Measurements from ENCODE around the gene MT1E.

DNA sequence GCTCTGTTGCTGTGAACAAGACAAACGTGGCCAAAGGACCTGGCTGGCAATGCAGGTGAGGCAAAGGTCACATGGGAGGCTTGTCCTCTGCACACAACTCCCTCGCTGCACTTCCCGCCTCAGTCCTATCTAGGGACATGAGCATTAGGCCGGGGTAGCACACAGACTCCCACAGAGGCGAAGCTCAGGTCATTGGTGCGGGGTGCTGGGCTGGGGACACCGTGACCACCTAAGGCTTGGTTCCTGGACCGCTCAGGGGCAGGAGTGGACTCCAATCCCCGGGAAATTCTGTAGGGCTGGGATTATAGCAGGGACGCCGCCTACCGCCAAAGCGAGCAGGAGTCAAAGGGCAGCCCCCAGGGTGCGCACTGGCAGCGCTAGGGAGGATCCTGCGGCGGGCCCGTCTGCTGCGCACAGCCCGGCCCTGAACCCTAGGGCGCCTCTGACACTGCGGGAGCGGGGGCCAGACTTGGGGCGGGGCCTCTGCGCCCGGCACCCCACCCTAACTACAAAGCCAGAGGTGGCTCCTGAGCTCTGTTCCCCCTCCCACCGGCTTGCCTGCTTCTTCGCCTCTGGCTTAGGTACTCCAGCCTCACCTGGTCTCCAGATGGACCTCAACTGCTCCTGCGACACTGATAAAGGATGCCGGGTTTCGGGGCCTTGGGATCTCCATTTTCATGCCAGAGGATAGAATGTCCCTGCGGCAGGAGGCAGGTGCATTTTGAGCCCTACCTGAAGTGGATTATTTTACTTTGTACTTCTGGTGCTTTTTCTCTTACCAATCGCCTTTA is 22.3 kb downstream of the MT1E start:
- TF ChIP-seq, protein P1, sequence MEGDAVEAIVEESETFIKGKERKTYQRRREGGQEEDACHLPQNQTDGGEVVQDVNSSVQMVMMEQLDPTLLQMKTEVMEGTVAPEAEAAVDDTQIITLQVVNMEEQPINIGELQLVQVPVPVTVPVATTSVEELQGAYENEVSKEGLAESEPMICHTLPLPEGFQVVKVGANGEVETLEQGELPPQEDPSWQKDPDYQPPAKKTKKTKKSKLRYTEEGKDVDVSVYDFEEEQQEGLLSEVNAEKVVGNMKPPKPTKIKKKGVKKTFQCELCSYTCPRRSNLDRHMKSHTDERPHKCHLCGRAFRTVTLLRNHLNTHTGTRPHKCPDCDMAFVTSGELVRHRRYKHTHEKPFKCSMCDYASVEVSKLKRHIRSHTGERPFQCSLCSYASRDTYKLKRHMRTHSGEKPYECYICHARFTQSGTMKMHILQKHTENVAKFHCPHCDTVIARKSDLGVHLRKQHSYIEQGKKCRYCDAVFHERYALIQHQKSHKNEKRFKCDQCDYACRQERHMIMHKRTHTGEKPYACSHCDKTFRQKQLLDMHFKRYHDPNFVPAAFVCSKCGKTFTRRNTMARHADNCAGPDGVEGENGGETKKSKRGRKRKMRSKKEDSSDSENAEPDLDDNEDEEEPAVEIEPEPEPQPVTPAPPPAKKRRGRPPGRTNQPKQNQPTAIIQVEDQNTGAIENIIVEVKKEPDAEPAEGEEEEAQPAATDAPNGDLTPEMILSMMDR (IDR thresholded peaks at IDR 0.05) = no peak
- no peak for TF ChIP-seq POLR2A (IDR thresholded peaks at IDR 0.05)

All from adrenal gland (tissue), 5 donors.